ENCODE data around the gene ZDHHC6.
"Not testable (repeated sequence)": the region's sequence is repeated elsewhere in the genome, so short reads cannot be mapped to it uniquely, and the experiment has no call there.

Gene ZDHHC6

GRCh38 chr10:112393341-112393740, 53.4 kb downstream of the ZDHHC6 start:
- DNase-seq (ENCODE audit: low read depth in 2 of 2), result no peak

- DNase-seq (ENCODE audit: low read depth in 2 of 2), result no peak
Measured at GRCh38 chr10:112390125-112390703, 56.5 kb downstream of the ZDHHC6 start.

DNA sequence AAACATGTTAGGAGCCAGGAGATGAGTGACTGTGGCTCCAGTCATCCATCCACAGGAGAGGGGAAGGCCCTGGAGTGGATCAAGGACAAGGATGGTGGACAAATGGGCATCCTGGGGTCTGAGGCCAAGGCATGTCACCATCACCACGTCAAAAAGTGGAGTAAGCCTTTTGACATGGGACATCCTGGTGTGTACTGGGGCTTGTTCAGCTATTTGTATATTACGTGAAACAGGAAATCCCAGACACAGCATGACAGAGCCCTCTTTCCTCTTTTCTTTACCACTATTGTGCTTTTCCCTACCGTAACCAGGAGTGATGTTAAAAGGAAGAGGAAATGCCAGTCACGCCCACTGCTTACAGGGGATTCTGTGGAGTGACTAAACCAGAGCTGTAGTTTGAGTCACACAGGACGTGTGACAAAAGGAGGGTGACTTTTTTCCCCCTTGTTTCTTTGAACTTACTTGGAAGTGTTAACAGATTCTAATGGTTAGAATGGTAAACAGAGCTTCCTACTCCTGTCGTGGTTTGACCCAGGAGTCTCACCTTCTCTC, 57.4 kb downstream of the ZDHHC6 start:
- no peak for DNase-seq (ENCODE audit: low read depth in 2 of 2)

DNA sequence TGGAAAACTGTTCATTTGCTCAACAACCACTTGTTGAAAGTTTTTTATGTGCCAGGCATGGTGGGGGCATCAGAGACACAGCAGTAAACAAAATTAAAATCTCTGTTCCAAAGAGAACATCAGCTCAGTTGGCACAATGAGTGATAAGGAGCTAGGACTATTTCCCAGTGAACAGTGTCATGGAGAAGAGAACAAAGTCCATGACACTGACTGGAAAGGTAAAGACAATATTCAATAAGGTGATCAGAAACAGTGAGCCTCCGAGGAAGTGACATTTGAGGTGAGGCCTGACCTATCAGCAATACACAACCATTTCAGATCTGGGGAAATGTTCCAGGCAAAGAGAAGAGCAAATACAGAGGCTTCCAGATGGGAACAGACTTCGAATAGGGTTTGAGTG, 58.2 kb downstream of the ZDHHC6 start:
- DNase-seq (ENCODE audit: low read depth in 2 of 2), result no peak

- DNase-seq (ENCODE audit: low read depth in 2 of 2), result not testable (repeated sequence)
Measured at GRCh38 chr10:112388056-112388455, 58.7 kb downstream of the ZDHHC6 start.

DNA sequence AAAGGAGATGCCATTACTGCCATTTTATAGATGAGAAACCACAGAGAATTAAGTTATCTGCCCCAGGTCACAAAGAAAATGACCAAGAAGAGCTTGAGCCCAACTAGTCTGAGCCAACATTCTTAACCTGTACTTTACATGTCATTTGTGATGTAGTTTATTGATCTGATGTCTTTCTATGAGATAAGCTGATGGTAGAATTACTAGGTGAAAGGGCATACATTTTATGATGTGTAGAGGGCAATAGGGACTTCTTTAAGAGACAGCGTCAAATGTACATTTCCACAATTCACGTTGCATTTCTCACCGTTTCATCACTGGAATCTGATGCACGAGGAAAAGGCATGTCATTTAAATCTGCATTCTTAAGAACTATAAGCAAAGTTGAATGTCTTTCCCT, 61.5 kb downstream of the ZDHHC6 start:
- DNase-seq (ENCODE audit: low read depth in 2 of 2), result no peak

- DNase-seq (ENCODE audit: low read depth in 2 of 2), result no peak
Measured at GRCh38 chr10:112384141-112384540, 62.6 kb downstream of the ZDHHC6 start.

GRCh38 chr10:112383325-112383724, 63.4 kb downstream of the ZDHHC6 start:
- no peak for DNase-seq (ENCODE audit: low read depth in 2 of 2)

GRCh38 chr10:112382515-112383235, 64.0 kb downstream of the ZDHHC6 start:
- no peak for DNase-seq (ENCODE audit: low read depth in 2 of 2)
